ENCODE data around the gene KLHL36.
A peak's percentile ranks its signal among the peaks of the same experiment; 100 is the strongest.

Gene KLHL36

GRCh38 chr16:84643674-84644073 is 4.6 kb upstream of the KLHL36 start:
- no peak overlapping the region for H3K4me3 ChIP-seq (ENCODE audit: low read depth, low read length)
- DNase-seq (ENCODE audit: low read depth): no peak
- TF ChIP-seq CTCF (conservative IDR thresholded peaks at IDR 0.05; ENCODE audit: low read depth, low read length): no peak

- DNase-seq (ENCODE audit: low read depth): peak; percentile 28
- H3K4me3 ChIP-seq (ENCODE audit: low read depth, low read length): peak overlapping the region; percentile 70
- TF ChIP-seq CTCF (conservative IDR thresholded peaks at IDR 0.05; ENCODE audit: low read depth, low read length): no peak
Measured at GRCh38 chr16:84648595-84649510, 542 bp downstream of the KLHL36 start.

- peak overlapping the region; percentile 70 for H3K4me3 ChIP-seq (ENCODE audit: low read depth, low read length)
- no peak for DNase-seq (ENCODE audit: low read depth)
- no peak for TF ChIP-seq CTCF (conservative IDR thresholded peaks at IDR 0.05; ENCODE audit: low read depth, low read length)
Measured at GRCh38 chr16:84649511-84649861, 1.2 kb downstream of the KLHL36 start.

- H3K4me3 ChIP-seq (ENCODE audit: low read depth, low read length): no peak overlapping the region
- DNase-seq (ENCODE audit: low read depth): peak; percentile 29
- TF ChIP-seq CTCF (conservative IDR thresholded peaks at IDR 0.05; ENCODE audit: low read depth, low read length): no peak
Measured at GRCh38 chr16:84650062-84650991, 2.0 kb downstream of the KLHL36 start.

GRCh38 chr16:84652566-84652965 is 4.3 kb downstream of the KLHL36 start:
- no peak overlapping the region for H3K4me3 ChIP-seq (ENCODE audit: low read depth, low read length)
- no peak for DNase-seq (ENCODE audit: low read depth)
- no peak for TF ChIP-seq CTCF (conservative IDR thresholded peaks at IDR 0.05; ENCODE audit: low read depth, low read length)

- TF ChIP-seq CTCF (conservative IDR thresholded peaks at IDR 0.05; ENCODE audit: low read depth, low read length): no peak
- DNase-seq (ENCODE audit: low read depth): no peak
- no peak overlapping the region for H3K4me3 ChIP-seq (ENCODE audit: low read depth, low read length)
Measured at GRCh38 chr16:84654238-84654637, 5.9 kb downstream of the KLHL36 start.

Measured in choroid plexus epithelial cell (primary cell).